HUES48 (cell line): ENCODE measurements around the gene FTO.

Experiments
- H3K27ac ChIP-seq: one replicate; pipeline ENCODE4 v1.7.0; 2013; ENCODE audit warnings: low read depth, low read length, inconsistent platforms
- H3K27me3 ChIP-seq: 2 replicates; pipeline ENCODE4 v1.6.1; 2013; ENCODE audit warnings: mild to moderate bottlenecking, low read length; ENCODE audit not compliant: control insufficient read depth, insufficient read depth
- H3K36me3 ChIP-seq: 2 replicates; pipeline ENCODE4 v1.6.1; 2013; ENCODE audit warnings: low read length; ENCODE audit not compliant: control insufficient read depth, insufficient read depth
- H3K4me1 ChIP-seq: 2 replicates; pipeline ENCODE4 v1.6.1; 2013; ENCODE audit warnings: mild to moderate bottlenecking, low read length; ENCODE audit not compliant: control insufficient read depth, insufficient read depth
- H3K4me3 ChIP-seq: 2 replicates; pipeline ENCODE4 v1.5.1; 2013; ENCODE audit warnings: mild to moderate bottlenecking, low read depth, low read length
- H3K9ac ChIP-seq: 2 replicates; pipeline ENCODE4 v1.6.1; 2013; ENCODE audit warnings: mild to moderate bottlenecking, low read depth, low read length, moderate library complexity
- H3K9me3 ChIP-seq: 2 replicates; pipeline ENCODE4 v1.6.1; 2013; ENCODE audit warnings: low read length; ENCODE audit not compliant: control insufficient read depth, insufficient read depth

Gene FTO

GRCh38 chr16:53864819-53865493, 161.0 kb downstream of the FTO start:
- H3K9me3 ChIP-seq = 0 out of 2 replicates have a peak, but pooled peaks cover 2% of the 10 kb centered on the region
- peak overlapping the region; percentile 93 for H3K27ac ChIP-seq
- H3K36me3 ChIP-seq = no peaks in the 10 kb centered on the region
- H3K27me3 ChIP-seq = no peaks in the 10 kb centered on the region
- no peak overlapping the region; the same call in 1 of the 2 replicates for H3K4me3 ChIP-seq
- H3K4me1 ChIP-seq = peaks cover 25% of the 10 kb centered on the region
- peak overlapping the region; percentile 51; the same call in 1 of the 2 replicates for H3K9ac ChIP-seq

- H3K27me3 ChIP-seq = no peaks in the 10 kb centered on the region
- H3K4me3 ChIP-seq = no peak overlapping the region; the same call in 1 of the 2 replicates
- 0 out of 2 replicates have a peak, but pooled peaks cover 2% of the 10 kb centered on the region for H3K9me3 ChIP-seq
- peak overlapping the region; percentile 93 for H3K27ac ChIP-seq
- H3K36me3 ChIP-seq = no peaks in the 10 kb centered on the region
- H3K4me1 ChIP-seq = peaks cover 25% of the 10 kb centered on the region
- 0 out of 2 replicates have a peak overlapping the region, but pooled peaks have one; percentile 51 for H3K9ac ChIP-seq
Measured at GRCh38 chr16:53865494-53865863, 161.5 kb downstream of the FTO start.

DNA sequence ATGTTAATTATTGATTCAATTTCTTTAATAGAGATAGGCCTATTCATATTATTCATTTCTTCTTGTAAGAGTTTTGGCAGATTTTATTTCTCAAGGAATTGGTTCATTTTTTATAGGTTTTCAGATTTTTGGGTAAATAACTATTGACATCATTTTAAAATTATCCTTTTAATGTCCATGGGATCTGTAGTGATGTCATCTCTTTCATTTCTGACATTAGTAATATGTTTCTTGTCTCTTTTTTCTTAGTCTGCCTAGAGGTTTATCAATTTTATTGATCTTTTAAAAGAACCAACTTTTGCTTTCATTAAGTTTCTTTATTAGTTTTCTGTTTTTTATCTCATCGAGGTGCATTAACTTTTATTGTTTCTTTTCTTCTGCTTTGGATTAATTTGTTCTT, 162.6 kb downstream of the FTO start:
- H3K36me3 ChIP-seq = no peaks in the 10 kb centered on the region
- no peak overlapping the region for H3K9ac ChIP-seq
- H3K27me3 ChIP-seq = no peaks in the 10 kb centered on the region
- peak overlapping the region; percentile 93 for H3K27ac ChIP-seq
- 0 out of 2 replicates have a peak, but pooled peaks cover 6% of the 10 kb centered on the region for H3K9me3 ChIP-seq
- H3K4me1 ChIP-seq = peaks cover 25% of the 10 kb centered on the region
- no peak overlapping the region for H3K4me3 ChIP-seq

GRCh38 chr16:53870831-53871230, 166.9 kb downstream of the FTO start:
- Histone ChIP-seq H3K27ac (no peak overlapping the region), H3K9ac (no peak overlapping the region), H3K9me3 (0 out of 2 replicates have a peak, but pooled peaks cover 6% of the 10 kb centered on the region), H3K36me3 (no peaks in the 10 kb centered on the region), H3K4me3 (no peak overlapping the region), H3K27me3 (no peaks in the 10 kb centered on the region), H3K4me1 (peaks cover 6% of the 10 kb centered on the region)

- Histone ChIP-seq H3K4me3 (no peak overlapping the region), H3K27me3 (no peaks in the 10 kb centered on the region), H3K9ac (no peak overlapping the region), H3K36me3 (no peaks in the 10 kb centered on the region), H3K4me1 (no peaks in the 10 kb centered on the region), H3K9me3 (0 out of 2 replicates have a peak, but pooled peaks cover 6% of the 10 kb centered on the region), H3K27ac (no peak overlapping the region)
Measured at GRCh38 chr16:53872248-53873221, 168.6 kb downstream of the FTO start.

GRCh38 chr16:53876811-53877210, 172.9 kb downstream of the FTO start:
- Histone ChIP-seq H3K9ac (no peak overlapping the region), H3K9me3 (no peaks in the 10 kb centered on the region), H3K27me3 (no peaks in the 10 kb centered on the region), H3K4me3 (no peak overlapping the region), H3K4me1 (no peaks in the 10 kb centered on the region), H3K36me3 (0 out of 2 replicates have a peak, but pooled peaks cover 11% of the 10 kb centered on the region), H3K27ac (no peak overlapping the region)

DNA sequence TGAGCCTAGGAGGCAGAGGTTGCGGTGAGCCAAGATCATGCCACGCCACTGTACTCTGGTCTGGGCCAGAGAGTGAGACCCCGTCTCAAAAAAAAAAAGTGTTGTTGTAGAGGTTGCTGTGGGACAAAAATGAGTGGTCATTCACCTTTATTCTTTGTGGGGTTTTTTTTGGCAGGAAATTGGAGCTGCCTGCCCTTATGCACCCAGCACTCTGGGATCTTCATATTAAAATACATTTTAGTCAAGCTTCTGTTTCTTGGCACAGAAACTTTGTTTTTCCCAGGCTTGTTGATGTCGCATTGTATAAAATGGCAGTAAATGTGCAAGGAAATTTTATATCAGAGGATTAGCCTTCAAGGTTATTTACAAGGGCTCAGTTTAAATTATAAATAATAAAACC, 174.3 kb downstream of the FTO start:
- Histone ChIP-seq H3K9ac (no peak overlapping the region), H3K27ac (no peak overlapping the region), H3K4me3 (no peak overlapping the region), H3K9me3 (no peaks in the 10 kb centered on the region), H3K36me3 (0 out of 2 replicates have a peak, but pooled peaks cover 11% of the 10 kb centered on the region), H3K4me1 (no peaks in the 10 kb centered on the region), H3K27me3 (no peaks in the 10 kb centered on the region)

- Histone ChIP-seq H3K4me1 (no peaks in the 10 kb centered on the region), H3K9me3 (no peaks in the 10 kb centered on the region), H3K27ac (no peak overlapping the region), H3K36me3 (0 out of 2 replicates have a peak, but pooled peaks cover 11% of the 10 kb centered on the region), H3K4me3 (no peak overlapping the region), H3K9ac (no peak overlapping the region), H3K27me3 (no peaks in the 10 kb centered on the region)
Measured at GRCh38 chr16:53881371-53881770, 177.4 kb downstream of the FTO start.

GRCh38 chr16:53882310-53882709, 178.4 kb downstream of the FTO start:
- H3K9me3 ChIP-seq = no peaks in the 10 kb centered on the region
- H3K4me1 ChIP-seq = no peaks in the 10 kb centered on the region
- no peaks in the 10 kb centered on the region for H3K27me3 ChIP-seq
- H3K4me3 ChIP-seq = no peak overlapping the region
- H3K9ac ChIP-seq = no peak overlapping the region
- H3K27ac ChIP-seq = no peak overlapping the region
- H3K36me3 ChIP-seq = 0 out of 2 replicates have a peak, but pooled peaks cover 11% of the 10 kb centered on the region

DNA sequence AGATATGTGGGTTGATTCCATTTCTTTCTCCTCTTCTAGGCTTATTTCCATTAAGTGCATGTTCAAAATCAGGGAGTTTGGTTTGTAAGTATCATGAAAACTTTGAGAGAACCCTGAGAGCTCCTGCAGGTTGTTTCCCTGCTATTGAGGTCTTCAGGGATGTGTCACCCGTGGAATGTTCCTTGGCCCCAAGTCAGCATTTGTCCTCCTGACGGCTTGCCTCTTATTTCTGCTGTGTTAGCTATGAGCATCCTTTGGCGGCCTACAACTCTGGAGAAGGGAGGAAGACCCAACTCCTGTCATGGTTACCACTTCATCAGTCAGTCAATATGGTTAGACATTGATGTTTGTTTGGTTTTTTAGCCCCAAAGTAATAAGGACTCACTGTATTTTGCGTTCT, 180.8 kb downstream of the FTO start:
- Histone ChIP-seq H3K9ac (no peak overlapping the region), H3K27ac (no peak overlapping the region), H3K36me3 (peaks cover 15% of the 10 kb centered on the region; the same call in 1 of the 2 replicates), H3K27me3 (no peaks in the 10 kb centered on the region), H3K9me3 (no peaks in the 10 kb centered on the region), H3K4me1 (no peaks in the 10 kb centered on the region), H3K4me3 (no peak overlapping the region)
